ENCODE measurements around the gene WDR7.

GRCh38 chr18:56741685-56742084 is 90.5 kb downstream of the WDR7 start:
- no peak for TF ChIP-seq CTCF (IDR thresholded peaks at IDR 0.05)
- TF ChIP-seq POLR2A (IDR thresholded peaks at IDR 0.05), result no peak
